HL-60 (cell line): ENCODE data around the gene CYP2C18.
"Not testable (repeated sequence)": the region's sequence is repeated elsewhere in the genome, so short reads cannot be mapped to it uniquely, and the experiment has no call there.

Source experiments
- GABPA ChIP-seq: IDR thresholded peaks from 2 replicates; pipeline ENCODE4 v1.6.1; 2012; ENCODE audit warnings: low read depth
- POLR2AphosphoS5 ChIP-seq: IDR thresholded peaks from 2 replicates; pipeline ENCODE4 v1.6.1; 2012; ENCODE audit warnings: low read depth
- TF ChIP-seq, protein P1 (sequence below): IDR thresholded peaks from one replicate; pipeline ENCODE4 v1.5.1; 2011; ENCODE audit warnings: low read length, control low read depth, inconsistent platforms; ENCODE audit not compliant: insufficient read depth

DNA sequence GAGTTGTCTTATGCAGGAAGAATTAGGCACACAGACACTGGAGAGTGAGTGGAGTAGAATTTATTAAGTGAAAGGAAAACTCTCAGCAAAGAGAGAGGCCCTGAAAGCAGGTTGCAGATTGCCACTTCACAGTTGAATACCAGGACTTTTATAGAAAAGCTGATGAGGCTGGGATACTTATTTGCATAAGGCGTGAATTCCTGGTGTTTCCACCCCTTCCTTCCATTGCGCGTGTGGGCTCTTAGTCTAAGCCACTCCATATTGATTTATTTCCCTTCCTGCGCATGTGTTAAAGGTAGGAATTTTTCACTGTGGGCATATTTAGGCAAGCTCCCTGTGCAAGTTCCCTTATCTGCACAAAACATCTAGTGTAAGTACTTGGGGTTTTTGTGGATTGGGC, 893 bp upstream of the CYP2C18 start:
- not testable (repeated sequence) for TF ChIP-seq POLR2AphosphoS5, GABPA
- TF ChIP-seq, protein P1, sequence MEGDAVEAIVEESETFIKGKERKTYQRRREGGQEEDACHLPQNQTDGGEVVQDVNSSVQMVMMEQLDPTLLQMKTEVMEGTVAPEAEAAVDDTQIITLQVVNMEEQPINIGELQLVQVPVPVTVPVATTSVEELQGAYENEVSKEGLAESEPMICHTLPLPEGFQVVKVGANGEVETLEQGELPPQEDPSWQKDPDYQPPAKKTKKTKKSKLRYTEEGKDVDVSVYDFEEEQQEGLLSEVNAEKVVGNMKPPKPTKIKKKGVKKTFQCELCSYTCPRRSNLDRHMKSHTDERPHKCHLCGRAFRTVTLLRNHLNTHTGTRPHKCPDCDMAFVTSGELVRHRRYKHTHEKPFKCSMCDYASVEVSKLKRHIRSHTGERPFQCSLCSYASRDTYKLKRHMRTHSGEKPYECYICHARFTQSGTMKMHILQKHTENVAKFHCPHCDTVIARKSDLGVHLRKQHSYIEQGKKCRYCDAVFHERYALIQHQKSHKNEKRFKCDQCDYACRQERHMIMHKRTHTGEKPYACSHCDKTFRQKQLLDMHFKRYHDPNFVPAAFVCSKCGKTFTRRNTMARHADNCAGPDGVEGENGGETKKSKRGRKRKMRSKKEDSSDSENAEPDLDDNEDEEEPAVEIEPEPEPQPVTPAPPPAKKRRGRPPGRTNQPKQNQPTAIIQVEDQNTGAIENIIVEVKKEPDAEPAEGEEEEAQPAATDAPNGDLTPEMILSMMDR: not testable (repeated sequence)
